Measurements from ENCODE around the gene ZNF667.

GRCh38 chr19:56491399-56491798 is 14.3 kb upstream of the ZNF667 start:
- TF ChIP-seq, protein P1, sequence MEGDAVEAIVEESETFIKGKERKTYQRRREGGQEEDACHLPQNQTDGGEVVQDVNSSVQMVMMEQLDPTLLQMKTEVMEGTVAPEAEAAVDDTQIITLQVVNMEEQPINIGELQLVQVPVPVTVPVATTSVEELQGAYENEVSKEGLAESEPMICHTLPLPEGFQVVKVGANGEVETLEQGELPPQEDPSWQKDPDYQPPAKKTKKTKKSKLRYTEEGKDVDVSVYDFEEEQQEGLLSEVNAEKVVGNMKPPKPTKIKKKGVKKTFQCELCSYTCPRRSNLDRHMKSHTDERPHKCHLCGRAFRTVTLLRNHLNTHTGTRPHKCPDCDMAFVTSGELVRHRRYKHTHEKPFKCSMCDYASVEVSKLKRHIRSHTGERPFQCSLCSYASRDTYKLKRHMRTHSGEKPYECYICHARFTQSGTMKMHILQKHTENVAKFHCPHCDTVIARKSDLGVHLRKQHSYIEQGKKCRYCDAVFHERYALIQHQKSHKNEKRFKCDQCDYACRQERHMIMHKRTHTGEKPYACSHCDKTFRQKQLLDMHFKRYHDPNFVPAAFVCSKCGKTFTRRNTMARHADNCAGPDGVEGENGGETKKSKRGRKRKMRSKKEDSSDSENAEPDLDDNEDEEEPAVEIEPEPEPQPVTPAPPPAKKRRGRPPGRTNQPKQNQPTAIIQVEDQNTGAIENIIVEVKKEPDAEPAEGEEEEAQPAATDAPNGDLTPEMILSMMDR (IDR thresholded peaks at IDR 0.05; ENCODE audit: poor library complexity, severe bottlenecking) = no peak
- TF ChIP-seq EZH2 (IDR thresholded peaks at IDR 0.05; ENCODE audit: borderline replicate concordance, insufficient read depth, low read length, poor library complexity, severe bottlenecking) (no peak), SMC3 (conservative IDR thresholded peaks at IDR 0.05; ENCODE audit: poor library complexity) (no peak), TAF1 (IDR thresholded peaks at IDR 0.05; ENCODE audit: low read depth) (no peak), MXI1 (conservative IDR thresholded peaks at IDR 0.05; ENCODE audit: poor library complexity, severe bottlenecking) (no peak), RAD21 (conservative IDR thresholded peaks at IDR 0.05) (no peak), EP300 (conservative IDR thresholded peaks at IDR 0.05; ENCODE audit: poor library complexity, severe bottlenecking) (no peak)

Data from neural cell (in vitro differentiated cells).